Stomach (tissue), 9 donors: ENCODE measurements around the gene KDM2B. TPM values are rescaled to one million over a fixed set of nuclear protein-coding genes. Genes with fewer than 3 reads are reported as not detected.

ENCODE experiments used
- DNase-seq, 2 donors: peaks; one replicate each; pipeline versions ENCODE4 v3.0.0 to v3.0.0-alpha.2; 2013 to 2019
- H3K27ac ChIP-seq, 5 donors: fragments of 200-600 bp in 4 of 5; sonication (generic) in 4 of 5; one replicate each; pipeline ENCODE4 v1.5.1; 2013 to 2019; ENCODE audit warnings: mild to moderate bottlenecking in 1 of 5, moderate library complexity in 1 of 5
- H3K27me3 ChIP-seq, 3 donors: fragments of 200-600 bp; sonication (generic); one replicate each; pipeline ENCODE4 v1.5.1; 2017 to 2019; ENCODE audit warnings: mixed run types in 1 of 3
- H3K36me3 ChIP-seq, 4 donors: fragments of 200-600 bp; sonication (generic); 1 replicate in 3 of 4; 2 replicates in 1 of 4; pipeline ENCODE4 v1.5.1; 2016 to 2019
- H3K4me1 ChIP-seq, 4 donors: fragments of 200-600 bp; sonication (generic); one replicate each; pipeline ENCODE4 v1.5.1; 2016 to 2019
- H3K4me3 ChIP-seq, 4 donors: fragments of 200-600 bp; sonication (generic) in 3 of 4; one replicate each; pipeline ENCODE4 v1.5.1; 2016 to 2019; ENCODE audit warnings: mild to moderate bottlenecking in 1 of 4
- H3K9me3 ChIP-seq, 4 donors: fragments of 200-600 bp; sonication (generic); one replicate each; pipeline ENCODE4 v1.5.1; 2016 to 2019
- CTCF ChIP-seq, 7 experiments: fragments of 450-650 bp in 4 of 7; fragments of 200-600 bp in 3 of 7; sonication (generic) in 3 of 7; IDR thresholded peaks; one replicate each; pipeline ENCODE4 v1.5.1; 2016 to 2019; ENCODE audit warnings: antibody characterized with exemption in 7 of 7, control low read depth in 2 of 7, mild to moderate bottlenecking in 1 of 7
- EP300 ChIP-seq: sonication (generic); formaldehyde crosslinking; IDR thresholded peaks from one replicate; pipeline ENCODE4 v1.6.1; 2017; ENCODE audit warnings: antibody characterized with exemption
- POLR2A ChIP-seq, 4 donors: fragments of 450-650 bp; IDR thresholded peaks; one replicate each; pipeline ENCODE4 v1.6.1; 2016; ENCODE audit warnings: antibody characterized with exemption in 4 of 4, control low read depth in 2 of 4, mild to moderate bottlenecking in 1 of 4, moderate library complexity in 1 of 4
- POLR2AphosphoS5 ChIP-seq, 3 donors: sonication (generic); formaldehyde crosslinking; IDR thresholded peaks; one replicate each; pipeline ENCODE4 v1.6.1; 2016; ENCODE audit warnings: antibody characterized with exemption in 3 of 3
- WGBS, 5 donors: extraction: QIAGEN DNeasy Blood & Tissue Kit in 3 of 5; methylation state at CpG; one replicate each; pipeline versions ENCODE4 v1.1.5 to v1.1.7; 2013 to 2018; 5-methylcytosine and 5-hydroxymethylcytosine counted together
- intact Hi-C: fragments of 100-400 bp; cut with DNase I; formaldehyde crosslinking; loops from one replicate; pipeline ENCODE4 v1.15.1; 2023; ENCODE audit warnings: low total_unique reads
- polyA plus RNA-seq, 3 donors: library from polyadenylated mRNA; stranded (reverse); fragments of 200-250 nt; gene quantifications; one replicate each; pipeline ENCODE4 v1.2.3, GENCODE V29; 2013
- total RNA-seq, 5 donors: library from RNA; depleted of rRNA; stranded (reverse); fragments of >200 nt; gene quantifications; one replicate each; pipeline versions ENCODE4 v1.1.0 to v1.2.3, GENCODE V29; 2014 to 2016
- donor health status: healthy with polysubstance abuse.
- donor health status: Bipolar disorder and iron deficiency.
- donor health status: healthy.

KDM2B gene
- total and polyA plus RNA-seq, 8 donors = 5.8 to 72.8 (median 11.7) TPM

GRCh38 chr12:121423682-121424623 lies 156.9 kb downstream of the KDM2B start:
- Histone ChIP-seq H3K27ac (peak overlapping the region in 3 of 5 donors; percentile 33 to 74 (median 52)), H3K4me1 (peaks cover 0 to 35% (median 20%) of the 10 kb centered on the region in 4 donors)

GRCh38 chr12:121423253-121423652 lies 157.6 kb downstream of the KDM2B start:
- H3K9me3 ChIP-seq = no peaks in the 10 kb centered on the region
- WGBS, 5 donors = 93 to 95% (median 94%) methylated on average over 4 to 14 of the region's 14 CpGs
- peak overlapping the region in 3 of 5 donors; percentile 33 to 74 (median 52) for H3K27ac ChIP-seq
- peaks cover 70 to 100% (median 100%) of the 10 kb centered on the region in 4 donors for H3K36me3 ChIP-seq
- no peak for TF ChIP-seq CTCF (IDR thresholded peaks at IDR 0.05)
- no peak for TF ChIP-seq EP300
- no peak for TF ChIP-seq POLR2AphosphoS5 (IDR thresholded peaks at IDR 0.05)
- TF ChIP-seq POLR2A (IDR thresholded peaks at IDR 0.05) = no peak
- no peak for DNase-seq
- H3K27me3 ChIP-seq = no peaks in the 10 kb centered on the region
- intact Hi-C loops = no loop called here
- H3K4me3 ChIP-seq = no peak overlapping the region
- H3K4me1 ChIP-seq = peaks cover 0 to 34% (median 20%) of the 10 kb centered on the region in 4 donors

More at GRCh38 chr12:121423682-121424623, 156.9 kb downstream of the KDM2B start:
- H3K9me3 ChIP-seq = no peaks in the 10 kb centered on the region
- intact Hi-C loops = no loop called here
- H3K36me3 ChIP-seq = peaks cover 71 to 100% (median 100%) of the 10 kb centered on the region in 4 donors
- WGBS, 5 donors = 78 to 94% (median 90%) methylated on average over 13 of the region's 13 CpGs
- H3K4me3 ChIP-seq = no peak overlapping the region
- no peaks in the 10 kb centered on the region for H3K27me3 ChIP-seq
- TF ChIP-seq POLR2AphosphoS5 (IDR thresholded peaks at IDR 0.05) = peak in 1 of 3 donors; percentile 27
- TF ChIP-seq POLR2A (IDR thresholded peaks at IDR 0.05) = no peak
- DNase-seq = no peak

GRCh38 chr12:121420109-121420508 lies 160.7 kb downstream of the KDM2B start:
- 86 to 93% (median 89%) methylated on average over 6 of the region's 6 CpGs for WGBS, 5 donors
- Histone ChIP-seq H3K36me3 (peaks cover 59 to 98% (median 94%) of the 10 kb centered on the region in 4 donors), H3K9me3 (no peaks in the 10 kb centered on the region), H3K27me3 (no peaks in the 10 kb centered on the region), H3K4me3 (no peak overlapping the region), H3K27ac (no peak overlapping the region), H3K4me1 (peaks cover 0 to 30% (median 9%) of the 10 kb centered on the region in 4 donors)
- TF ChIP-seq POLR2AphosphoS5 (IDR thresholded peaks at IDR 0.05) = no peak
- TF ChIP-seq EP300 = no peak
- no peak for TF ChIP-seq CTCF (IDR thresholded peaks at IDR 0.05)
- no peak for TF ChIP-seq POLR2A (IDR thresholded peaks at IDR 0.05)
- intact Hi-C loops = no loop called here
- no peak for DNase-seq

- no peak for TF ChIP-seq POLR2AphosphoS5 (IDR thresholded peaks at IDR 0.05)
- no peak for TF ChIP-seq CTCF (IDR thresholded peaks at IDR 0.05)
- TF ChIP-seq POLR2A (IDR thresholded peaks at IDR 0.05) = no peak
- no peak for TF ChIP-seq EP300
- Histone ChIP-seq H3K27ac (no peak overlapping the region), H3K4me1 (peaks cover 0 to 25% (median 0%) of the 10 kb centered on the region in 4 donors), H3K27me3 (no peaks in the 10 kb centered on the region), H3K4me3 (no peak overlapping the region), H3K36me3 (peaks cover 43 to 90% (median 77%) of the 10 kb centered on the region in 4 donors), H3K9me3 (no peaks in the 10 kb centered on the region)
- intact Hi-C loops = no loop called here
- DNase-seq = no peak
- 56 to 83% (median 65%) methylated on average over 6 of the region's 6 CpGs for WGBS, 5 donors
These were observed 163.0 kb downstream of the KDM2B start for GRCh38 chr12:121417847-121418246.
